Activated CD4-positive, alpha-beta T cell treated with anti-CD3 and anti-CD28 coated beads, Interleukin-2, amount 10 ng/mL, durations not matched to agents 7 days and 5 days (primary cell): Measurements from ENCODE around the gene WDFY2. TPM values are rescaled to one million over a fixed set of nuclear protein-coding genes. Genes with fewer than 3 reads are reported as not detected.
"Not testable (repeated sequence)": the region's sequence is repeated elsewhere in the genome, so short reads cannot be mapped to it uniquely, and the experiment has no call there.

Source experiments
- CTCF ChIA-PET: fragments of 350-600 bp; sonication (Branson Sonifier 250); formaldehyde crosslinking; loops from one replicate; lab custom pipeline; 2021; ENCODE audit warnings: antibody characterized with exemption; lab: Charles Lee
- POLR2A ChIA-PET: fragments of 350-600 bp; sonication (Branson Sonifier 250); formaldehyde crosslinking; loops from one replicate; lab custom pipeline; 2021; ENCODE audit warnings: antibody characterized with exemption; lab: Charles Lee
- DNase-seq: peaks from one replicate; pipeline ENCODE4 v3.0.0-alpha.2; 2020
- H3K27ac Mint-ChIP-seq: one replicate; pipeline ENCODE4 v1.8.0; 2021; ENCODE audit warnings: mild to moderate bottlenecking, moderate library complexity, mixed read lengths
- H3K27me3 Mint-ChIP-seq: one replicate; pipeline ENCODE4 v1.8.0; 2021; ENCODE audit warnings: mixed read lengths
- H3K36me3 Mint-ChIP-seq: one replicate; pipeline ENCODE4 v1.8.0; 2021; ENCODE audit warnings: low read depth, mixed read lengths
- H3K4me1 Mint-ChIP-seq: one replicate; pipeline ENCODE4 v1.8.0; 2021; ENCODE audit warnings: mixed read lengths
- H3K4me3 Mint-ChIP-seq: one replicate; pipeline ENCODE4 v1.8.0; 2021; ENCODE audit warnings: mild to moderate bottlenecking, moderate library complexity, mixed read lengths
- H3K9me3 Mint-ChIP-seq: one replicate; pipeline ENCODE4 v1.8.0; 2021; ENCODE audit warnings: mixed read lengths
- total RNA-seq, 2 experiments: library from RNA; stranded (reverse); gene quantifications; one replicate each; pipeline ENCODE4 v1.2.3, GENCODE V29; 2021

The WDFY2 gene
- total RNA-seq: 10 to 100 TPM; 10.9 to 12.6 TPM

- H3K36me3 Mint-ChIP-seq: peaks cover 6% of the 10 kb centered on the region
- H3K9me3 Mint-ChIP-seq: no peaks in the 10 kb centered on the region
- CTCF ChIA-PET: interaction anchor here (1.0 to 1.6 kb wide), 5 partner anchors 11 to 225 kb away, joined by 3 to 4 read pairs (median 3); no protein-coding TSS in a partner anchor
- peak within 1 kb of the TSS; percentile 91 for H3K4me3 Mint-ChIP-seq
- DNase-seq: peak; percentile 99
- peaks cover 32% of the 10 kb centered on the region for H3K4me1 Mint-ChIP-seq
- H3K27me3 Mint-ChIP-seq: peaks cover 4% of the 10 kb centered on the region
- H3K27ac Mint-ChIP-seq: peak within 1 kb of the TSS; percentile 98
- POLR2A ChIA-PET: interaction anchor here (0.6 kb wide), 1 partner anchor 131 kb away, joined by 3 read pairs; the partner anchor contains the start of gene INTS6
Observed at GRCh38 chr13:51583875-51584730, at the start of gene WDFY2. Gene WDFY2, plus strand, starts transcription at chr13:51584462. Its CDS starts 226 bp downstream, at chr13:51584688.

- peaks cover 1% of the 10 kb centered on the region for H3K9me3 Mint-ChIP-seq
- POLR2A ChIA-PET: no interaction called here
- DNase-seq: no peak
- H3K27me3 Mint-ChIP-seq: peaks cover 14% of the 10 kb centered on the region
- H3K36me3 Mint-ChIP-seq: no peaks in the 10 kb centered on the region
- H3K27ac Mint-ChIP-seq: no peak overlapping the region
- no peak overlapping the region for H3K4me3 Mint-ChIP-seq
- peaks cover 22% of the 10 kb centered on the region for H3K4me1 Mint-ChIP-seq
- CTCF ChIA-PET: no interaction called here
Observed at GRCh38 chr13:51538591-51539179, 45.6 kb upstream of the WDFY2 start.

- Mint-ChIP-seq H3K27ac (no peak overlapping the region), H3K36me3 (no peaks in the 10 kb centered on the region), H3K27me3 (peaks cover 14% of the 10 kb centered on the region), H3K4me3 (no peak overlapping the region), H3K9me3 (peaks cover under 1% of the 10 kb centered on the region), H3K4me1 (peaks cover 10% of the 10 kb centered on the region)
- no peak for DNase-seq
- POLR2A ChIA-PET: no interaction called here
- CTCF ChIA-PET: interaction anchor here (1.2 to 1.7 kb wide), 2 partner anchors 13 to 17 kb away, joined by 3 to 4 read pairs; no protein-coding TSS in a partner anchor
Observed at GRCh38 chr13:51539887-51540286, 44.4 kb upstream of the WDFY2 start.

GRCh38 chr13:51541037-51541436, 43.2 kb upstream of the WDFY2 start:
- no peaks in the 10 kb centered on the region for H3K36me3 Mint-ChIP-seq
- no peak for DNase-seq
- peaks cover under 1% of the 10 kb centered on the region for H3K9me3 Mint-ChIP-seq
- no peak overlapping the region for H3K4me3 Mint-ChIP-seq
- POLR2A ChIA-PET: no interaction called here
- H3K27ac Mint-ChIP-seq: no peak overlapping the region
- peaks cover 4% of the 10 kb centered on the region for H3K4me1 Mint-ChIP-seq
- H3K27me3 Mint-ChIP-seq: peaks cover 14% of the 10 kb centered on the region
- CTCF ChIA-PET: interaction anchor here (0.6 to 1.7 kb wide), 3 partner anchors 10 to 275 kb away, joined by 3 to 4 read pairs (median 3); no protein-coding TSS in a partner anchor

GRCh38 chr13:51541809-51542258, 42.4 kb upstream of the WDFY2 start:
- Mint-ChIP-seq H3K4me3 (no peak overlapping the region), H3K36me3 (no peaks in the 10 kb centered on the region), H3K27ac (no peak overlapping the region), H3K4me1 (peaks cover 4% of the 10 kb centered on the region), H3K9me3 (peaks cover 4% of the 10 kb centered on the region), H3K27me3 (peaks cover 14% of the 10 kb centered on the region)
- CTCF ChIA-PET: interaction anchor here (1.0 to 1.2 kb wide), 2 partner anchors 9 to 14 kb away, joined by 3 read pairs; no protein-coding TSS in a partner anchor
- no peak for DNase-seq
- POLR2A ChIA-PET: no interaction called here

- H3K9me3 Mint-ChIP-seq: peaks cover 4% of the 10 kb centered on the region
- no peak overlapping the region for H3K27ac Mint-ChIP-seq
- peaks cover 4% of the 10 kb centered on the region for H3K4me1 Mint-ChIP-seq
- H3K4me3 Mint-ChIP-seq: no peak overlapping the region
- CTCF ChIA-PET: interaction anchor here (1.2 kb wide), 1 partner anchor 13 kb away, joined by 3 read pairs; no protein-coding TSS in a partner anchor
- DNase-seq: no peak
- no peaks in the 10 kb centered on the region for H3K36me3 Mint-ChIP-seq
- peaks cover 14% of the 10 kb centered on the region for H3K27me3 Mint-ChIP-seq
- POLR2A ChIA-PET: no interaction called here
Observed at GRCh38 chr13:51542346-51543242, 41.7 kb upstream of the WDFY2 start.

- CTCF ChIA-PET: interaction anchor here (1.5 kb wide), 1 partner anchor 9 kb away, joined by 3 read pairs; no protein-coding TSS in a partner anchor
Observed at GRCh38 chr13:51545446-51545845, 38.8 kb upstream of the WDFY2 start.

GRCh38 chr13:51547425-51548176, 36.7 kb upstream of the WDFY2 start:
- Mint-ChIP-seq H3K9me3 (peaks cover 4% of the 10 kb centered on the region), H3K27me3 (peaks cover 7% of the 10 kb centered on the region), H3K27ac (no peak overlapping the region), H3K36me3 (no peaks in the 10 kb centered on the region), H3K4me3 (no peak overlapping the region), H3K4me1 (no peaks in the 10 kb centered on the region)
- CTCF ChIA-PET: interaction anchor here (1.4 kb wide), 1 partner anchor 13 kb away, joined by 3 read pairs; no protein-coding TSS in a partner anchor
- POLR2A ChIA-PET: no interaction called here
- DNase-seq: no peak

More at GRCh38 chr13:51545446-51545845, 38.8 kb upstream of the WDFY2 start:
- H3K36me3 Mint-ChIP-seq, H3K9me3 Mint-ChIP-seq, H3K27ac Mint-ChIP-seq, H3K4me1 Mint-ChIP-seq, H3K4me3 Mint-ChIP-seq, DNase-seq, POLR2A ChIA-PET: not testable (repeated sequence)
- H3K27me3 Mint-ChIP-seq: peaks cover 14% of the 10 kb centered on the region

GRCh38 chr13:51549050-51549449, 35.2 kb upstream of the WDFY2 start:
- Mint-ChIP-seq H3K4me1 (no peaks in the 10 kb centered on the region), H3K27ac (no peak overlapping the region), H3K36me3 (no peaks in the 10 kb centered on the region), H3K4me3 (no peak overlapping the region), H3K9me3 (peaks cover 4% of the 10 kb centered on the region), H3K27me3 (peaks cover 2% of the 10 kb centered on the region)
- CTCF ChIA-PET: no interaction called here
- no peak for DNase-seq
- POLR2A ChIA-PET: no interaction called here

- H3K27ac Mint-ChIP-seq: no peak overlapping the region
- peaks cover 2% of the 10 kb centered on the region for H3K27me3 Mint-ChIP-seq
- H3K4me1 Mint-ChIP-seq: no peaks in the 10 kb centered on the region
- POLR2A ChIA-PET: no interaction called here
- H3K4me3 Mint-ChIP-seq: no peak overlapping the region
- no peaks in the 10 kb centered on the region for H3K36me3 Mint-ChIP-seq
- CTCF ChIA-PET: no interaction called here
- H3K9me3 Mint-ChIP-seq: peaks cover 4% of the 10 kb centered on the region
- DNase-seq: no peak
Observed at GRCh38 chr13:51549593-51549992, 34.7 kb upstream of the WDFY2 start.

- H3K36me3 Mint-ChIP-seq: no peaks in the 10 kb centered on the region
- ChIA-PET CTCF (interaction anchor here (0.6 kb wide), 1 partner anchor 134 kb away, joined by 4 read pairs; no protein-coding TSS in a partner anchor), POLR2A (no interaction called here)
- no peak overlapping the region for H3K4me3 Mint-ChIP-seq
- DNase-seq: no peak
- no peak overlapping the region for H3K27ac Mint-ChIP-seq
- H3K9me3 Mint-ChIP-seq: peaks cover 6% of the 10 kb centered on the region
- H3K4me1 Mint-ChIP-seq: no peaks in the 10 kb centered on the region
- peaks cover 4% of the 10 kb centered on the region for H3K27me3 Mint-ChIP-seq
Observed at GRCh38 chr13:51550151-51550550, 34.1 kb upstream of the WDFY2 start.
